AG09319 (cell line): ENCODE results near the gene SLC29A2.

Experiments used
- DNase-seq: peaks from one replicate; pipeline ENCODE4 v3.0.0-alpha.2; 2010; ENCODE audit warnings: low read depth; ENCODE audit errors: extremely low read depth
- CTCF ChIP-seq: IDR thresholded peaks from 2 replicates; pipeline ENCODE4 v1.5.1; 2011; ENCODE audit warnings: low read depth, mild to moderate bottlenecking, inconsistent platforms, low read length, moderate library complexity

Gene SLC29A2

GRCh38 chr11:66315498-66315885, 56.1 kb downstream of the SLC29A2 start:
- DNase-seq: no peak
- TF ChIP-seq CTCF: no peak

GRCh38 chr11:66314561-66315497, 56.7 kb downstream of the SLC29A2 start:
- TF ChIP-seq CTCF: no peak
- DNase-seq: no peak

GRCh38 chr11:66314186-66314501, 57.4 kb downstream of the SLC29A2 start:
- TF ChIP-seq CTCF: no peak
- DNase-seq: no peak

- no peak for DNase-seq
- TF ChIP-seq CTCF: peak; percentile 47
These were observed 58.0 kb downstream of the SLC29A2 start for GRCh38 chr11:66313321-66314185.

- TF ChIP-seq CTCF: no peak
- peak; percentile 100 for DNase-seq
These were observed 58.8 kb downstream of the SLC29A2 start for GRCh38 chr11:66312549-66313320.
